Stimulated activated CD8-positive, alpha-beta memory T cell treated with anti-CD3 and anti-CD28 coated beads, Interleukin-2, amount 100 ng/mL, for 48 hours (primary cell): Measurements from ENCODE around the gene TMEM253.
A peak's percentile ranks its signal among the peaks of the same experiment; 100 is the strongest.

ENCODE experiments used
- DNase-seq, 2 donors: peaks; one replicate each; pipeline ENCODE4 v3.0.0-alpha.2; 2020; ENCODE audit warnings: low read depth in 2 of 2

Gene TMEM253

GRCh38 chr14:21104448-21105060 is 3.7 kb downstream of the TMEM253 start:
- DNase-seq: peak in 1 of 2 donors; percentile 59

- DNase-seq: no peak
Observed at GRCh38 chr14:21105095-21105494, 4.2 kb downstream of the TMEM253 start.

GRCh38 chr14:21106176-21106497 is 5.3 kb downstream of the TMEM253 start:
- no peak for DNase-seq

GRCh38 chr14:21106498-21107282 is 5.8 kb downstream of the TMEM253 start:
- peak in 1 of 2 donors; percentile 70 for DNase-seq

- no peak for DNase-seq
Observed at GRCh38 chr14:21107283-21107800, 6.5 kb downstream of the TMEM253 start.

- no peak for DNase-seq
Observed at GRCh38 chr14:21108791-21109190, 7.9 kb downstream of the TMEM253 start.

GRCh38 chr14:21109377-21110138 is 8.7 kb downstream of the TMEM253 start:
- no peak for DNase-seq

- no peak for DNase-seq
Observed at GRCh38 chr14:21112255-21112654, 11.4 kb downstream of the TMEM253 start.

GRCh38 chr14:21113369-21113768 is 12.5 kb downstream of the TMEM253 start:
- DNase-seq: no peak

- DNase-seq: no peak
Observed at GRCh38 chr14:21118933-21119332, 18.1 kb downstream of the TMEM253 start.

GRCh38 chr14:21120686-21121085 is 19.8 kb downstream of the TMEM253 start:
- DNase-seq: no peak

- DNase-seq: no peak
Observed at GRCh38 chr14:21121122-21121521, 20.3 kb downstream of the TMEM253 start.

- DNase-seq: no peak
Observed at GRCh38 chr14:21123429-21123828, 22.6 kb downstream of the TMEM253 start.

GRCh38 chr14:21133901-21134300 is 33.0 kb downstream of the TMEM253 start:
- no peak for DNase-seq

- no peak for DNase-seq
Observed at GRCh38 chr14:21136024-21136423, 35.2 kb downstream of the TMEM253 start.

- no peak for DNase-seq
Observed at GRCh38 chr14:21142357-21142756, 41.5 kb downstream of the TMEM253 start.

GRCh38 chr14:21145437-21145836 is 44.6 kb downstream of the TMEM253 start:
- DNase-seq: no peak

- no peak for DNase-seq
Observed at GRCh38 chr14:21149641-21150367, 48.9 kb downstream of the TMEM253 start.
